ENCODE measurements around the gene DLL3.

DNA sequence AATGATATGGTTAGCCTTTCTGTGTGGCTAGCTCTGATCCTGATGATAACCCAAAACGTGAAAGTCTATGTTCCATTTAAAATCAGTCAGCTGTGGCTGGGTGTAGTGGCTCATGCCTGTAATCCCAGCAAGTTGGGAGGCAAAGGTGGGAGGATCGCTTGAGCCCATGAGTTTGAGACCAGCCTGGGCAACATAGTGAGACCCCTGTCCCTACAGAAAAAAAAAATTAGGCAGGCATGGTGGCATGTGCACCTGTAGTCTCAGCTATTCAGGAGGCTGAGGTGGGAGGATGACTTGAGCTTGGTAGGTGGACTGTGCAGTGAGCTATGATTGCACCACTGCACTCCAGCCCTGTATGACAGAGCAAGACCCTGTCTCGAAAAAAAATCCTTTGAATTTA is 35.0 kb downstream of the DLL3 start:
- TF ChIP-seq, protein P1, sequence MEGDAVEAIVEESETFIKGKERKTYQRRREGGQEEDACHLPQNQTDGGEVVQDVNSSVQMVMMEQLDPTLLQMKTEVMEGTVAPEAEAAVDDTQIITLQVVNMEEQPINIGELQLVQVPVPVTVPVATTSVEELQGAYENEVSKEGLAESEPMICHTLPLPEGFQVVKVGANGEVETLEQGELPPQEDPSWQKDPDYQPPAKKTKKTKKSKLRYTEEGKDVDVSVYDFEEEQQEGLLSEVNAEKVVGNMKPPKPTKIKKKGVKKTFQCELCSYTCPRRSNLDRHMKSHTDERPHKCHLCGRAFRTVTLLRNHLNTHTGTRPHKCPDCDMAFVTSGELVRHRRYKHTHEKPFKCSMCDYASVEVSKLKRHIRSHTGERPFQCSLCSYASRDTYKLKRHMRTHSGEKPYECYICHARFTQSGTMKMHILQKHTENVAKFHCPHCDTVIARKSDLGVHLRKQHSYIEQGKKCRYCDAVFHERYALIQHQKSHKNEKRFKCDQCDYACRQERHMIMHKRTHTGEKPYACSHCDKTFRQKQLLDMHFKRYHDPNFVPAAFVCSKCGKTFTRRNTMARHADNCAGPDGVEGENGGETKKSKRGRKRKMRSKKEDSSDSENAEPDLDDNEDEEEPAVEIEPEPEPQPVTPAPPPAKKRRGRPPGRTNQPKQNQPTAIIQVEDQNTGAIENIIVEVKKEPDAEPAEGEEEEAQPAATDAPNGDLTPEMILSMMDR (conservative IDR thresholded peaks at IDR 0.05; ENCODE audit: low read depth in 2 of 2) = no peak
- TF ChIP-seq EZH2phosphoT487 (IDR thresholded peaks at IDR 0.05; ENCODE audit: unreplicated experiment) (no peak), ZNF114 (CRISPR knock-in tag; IDR thresholded peaks at IDR 0.05) (no peak)
